Panc1 (cell line): ENCODE data around the gene SCAMP5. TPM values are rescaled to one million over a fixed set of nuclear protein-coding genes. Genes with fewer than 3 reads are reported as not detected.

Experiments used
- ATAC-seq: fragments of 200-7000 bp; cut with Tn5 transposase; 2 replicates; pipeline ENCODE4 v1.9.1; 2020; ENCODE audit warnings: mild to moderate bottlenecking, moderate library complexity
- BruUV-seq: library from RNA; stranded (reverse); fragments of 400-500 nt; replicated peaks from 2 replicates; lab custom pipeline; 2021; lab: Mats Ljungman, UMichigan
- CTCF ChIA-PET: fragments of 300-600 bp; sonication (Branson Sonifier 250); formaldehyde crosslinking; loops from one replicate; lab custom pipeline; 2022; ENCODE audit warnings: antibody characterized with exemption; lab: Charles Lee
- POLR2A ChIA-PET: fragments of 300-600 bp; sonication (Branson Sonifier 250); formaldehyde crosslinking; loops from one replicate; lab custom pipeline; 2022; ENCODE audit warnings: antibody characterized with exemption; lab: Charles Lee
- DNase-seq: peaks from one replicate; pipeline ENCODE4 v3.0.0-alpha.2; 2010; ENCODE audit warnings: low read depth, low spot score
- H3K27ac ChIP-seq: 2 replicates; pipeline ENCODE4 v1.5.1; 2011; ENCODE audit warnings: mild to moderate bottlenecking, low read length, inconsistent platforms
- H3K27me3 ChIP-seq: fragments of 200-500 bp; sonication (Bioruptor generic); 2 replicates; pipeline ENCODE4 v1.6.0; 2014; ENCODE audit warnings: low read length, inconsistent platforms; ENCODE audit not compliant: control insufficient read depth, insufficient read depth
- H3K36me3 ChIP-seq: fragments of 200-500 bp; sonication (Bioruptor generic); 2 replicates; pipeline ENCODE4 v1.5.1; 2014; ENCODE audit warnings: inconsistent platforms, mild to moderate bottlenecking, low read length, moderate library complexity; ENCODE audit not compliant: control insufficient read depth, insufficient read depth
- H3K4me1 ChIP-seq: 2 replicates; pipeline ENCODE4 v1.5.1; 2011; ENCODE audit warnings: inconsistent platforms, mild to moderate bottlenecking, low read length, moderate library complexity; ENCODE audit not compliant: control insufficient read depth, insufficient read depth
- H3K4me3 ChIP-seq, 2 experiments: 2 replicates each; pipeline ENCODE4 v1.5.1; 2011 to 2012; ENCODE audit warnings: low read depth in 2 of 2, low read length in 2 of 2, mild to moderate bottlenecking in 2 of 2, inconsistent platforms in 1 of 2, moderate library complexity in 1 of 2
- H3K9me3 ChIP-seq: fragments of 200-500 bp; sonication (Bioruptor generic); 2 replicates; pipeline ENCODE4 v1.5.1; 2014; ENCODE audit warnings: low read depth, mild to moderate bottlenecking, inconsistent platforms, low read length, moderate library complexity; ENCODE audit not compliant: control insufficient read depth, insufficient read depth
- CTCF ChIP-seq: fragments of 450-650 bp; IDR thresholded peaks from 2 replicates; pipeline ENCODE4 v1.5.1; 2017; ENCODE audit warnings: mild to moderate bottlenecking
- POLR2AphosphoS5 ChIP-seq: IDR thresholded peaks from 2 replicates; pipeline ENCODE4 v1.6.1; 2012; ENCODE audit warnings: mild to moderate bottlenecking, low read depth, low read length, moderate library complexity
- REST ChIP-seq, 2 experiments: IDR thresholded peaks; 2 replicates each; pipeline ENCODE4 v1.6.1; 2011 to 2012; ENCODE audit warnings: low read depth in 2 of 2, control low read depth in 1 of 2, low read length in 1 of 2, mild to moderate bottlenecking in 1 of 2, moderate library complexity in 1 of 2; ENCODE audit not compliant: insufficient read depth in 1 of 2
- SIN3A ChIP-seq: IDR thresholded peaks from 2 replicates; pipeline ENCODE4 v1.6.1; 2012; ENCODE audit warnings: low read depth, mild to moderate bottlenecking, low read length, moderate library complexity, borderline replicate concordance; ENCODE audit not compliant: insufficient read depth
- TCF7L2 ChIP-seq: IDR thresholded peaks from 2 replicates; pipeline ENCODE4 v1.6.1; 2011; ENCODE audit warnings: mild to moderate bottlenecking, low read depth, low read length, inconsistent platforms
- in situ Hi-C: cut with HindIII; loops from 2 replicates; pipeline ENCODE4 v1.10.0; 2016; ENCODE audit warnings: low sequenced_read_pairs, low pct_unique_long_range_greater_than_20kb
- intact Hi-C: fragments of 100-400 bp; cut with micrococcal nuclease; formaldehyde crosslinking; loops from one replicate; pipeline ENCODE4 v1.10.0; 2022; ENCODE audit not compliant: unreplicated experiment
- total RNA-seq: library from RNA; stranded (reverse); gene quantifications from one replicate; pipeline ENCODE4 v1.2.1, GENCODE V29; 2021; ENCODE audit not compliant: unreplicated experiment

SCAMP5 gene
- total RNA-seq, 1 experiment from 2014 or later, result 11.2 TPM

DNA sequence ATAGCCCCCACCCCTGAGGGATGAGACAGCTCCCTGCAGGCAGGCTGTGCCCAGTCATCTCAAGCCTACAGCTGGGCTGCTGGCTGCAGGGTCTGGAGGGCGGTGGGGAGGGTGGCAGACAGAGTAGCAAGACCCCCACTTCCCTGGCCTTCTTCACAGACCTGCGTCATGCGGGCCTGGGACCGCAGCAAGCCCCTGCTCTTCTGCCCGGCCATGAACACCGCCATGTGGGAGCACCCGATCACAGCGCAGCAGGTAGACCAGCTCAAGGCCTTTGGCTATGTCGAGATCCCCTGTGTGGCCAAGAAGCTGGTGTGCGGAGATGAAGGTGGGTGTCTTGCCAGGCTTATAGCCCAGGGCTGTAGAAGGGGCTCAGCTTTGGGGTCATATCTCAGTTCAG, 53.0 kb downstream of the SCAMP5 start:
- ChIA-PET CTCF (no interaction called here), POLR2A (no interaction called here)
- peaks cover 2% of the 10 kb centered on the region; the same call in 1 of the 2 replicates for H3K36me3 ChIP-seq
- BruUV-seq, result no TSS peak
- no peaks in the 10 kb centered on the region for H3K9me3 ChIP-seq
- DNase-seq, result no peak
- H3K4me1 ChIP-seq, result peaks cover 8% of the 10 kb centered on the region
- in situ Hi-C loops (no loop called here), intact Hi-C loops (no loop called here)
- H3K27me3 ChIP-seq, result no peaks in the 10 kb centered on the region
- TF ChIP-seq REST (IDR thresholded peaks at IDR 0.05; ENCODE audit: insufficient read depth in 1 of 2, low read depth in 2 of 2, low read length in 1 of 2) (no peak), POLR2AphosphoS5 (no peak), SIN3A (no peak), CTCF (no peak), TCF7L2 (no peak)
- ATAC-seq, result no peak
- H3K4me3 ChIP-seq, result no peak overlapping the region
- no peak overlapping the region for H3K27ac ChIP-seq

DNA sequence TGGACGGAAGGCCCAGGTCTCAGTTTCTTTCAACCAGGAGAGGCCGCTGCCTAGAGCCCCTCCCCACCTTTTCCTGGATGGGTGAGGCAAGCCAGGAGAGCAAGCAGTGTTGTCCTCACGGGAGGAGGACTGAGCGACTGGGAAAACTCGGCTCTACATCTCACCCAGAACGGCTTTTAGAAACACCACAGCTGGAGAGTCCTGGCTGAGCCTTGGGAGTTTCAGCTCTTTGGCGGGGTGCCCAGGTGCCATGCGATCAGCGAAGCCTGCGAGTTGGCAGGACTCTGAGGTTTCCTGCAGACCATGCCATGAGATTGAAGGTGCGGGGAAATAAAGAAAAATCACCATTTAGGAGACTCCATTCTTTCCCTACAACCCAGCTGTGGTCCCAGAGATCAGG, 54.0 kb downstream of the SCAMP5 start:
- BruUV-seq, result no TSS peak
- POLR2A ChIA-PET, result no interaction called here
- H3K36me3 ChIP-seq, result peaks cover 2% of the 10 kb centered on the region; the same call in 1 of the 2 replicates
- intact Hi-C loops (no loop called here), in situ Hi-C loops (no loop called here)
- CTCF ChIA-PET, result no interaction called here
- DNase-seq (no peak), ATAC-seq (no peak)
- no peak overlapping the region for H3K4me3 ChIP-seq
- no peaks in the 10 kb centered on the region for H3K9me3 ChIP-seq
- H3K4me1 ChIP-seq, result peaks cover 7% of the 10 kb centered on the region; the same call in 1 of the 2 replicates
- TF ChIP-seq POLR2AphosphoS5, result no peak
- TF ChIP-seq REST (IDR thresholded peaks at IDR 0.05; ENCODE audit: insufficient read depth in 1 of 2, low read depth in 2 of 2, low read length in 1 of 2), result no peak
- no peak for TF ChIP-seq TCF7L2
- no peak for TF ChIP-seq CTCF
- TF ChIP-seq SIN3A, result no peak
- H3K27ac ChIP-seq, result no peak overlapping the region
- H3K27me3 ChIP-seq, result no peaks in the 10 kb centered on the region
